GM18526 (cell line): ENCODE measurements around the gene AK8.

Source experiments
- POLR2A ChIP-seq: IDR thresholded peaks from 3 replicates; pipeline ENCODE4 v1.6.1; 2011; ENCODE audit not compliant: insufficient read length; ENCODE audit errors: extremely low read depth

AK8 gene

GRCh38 chr9:132878695-132879456 lies 792 bp upstream of the AK8 start, which contains the start of gene SPACA9:
SPACA9 (plus strand) TSS chr9:132878898; CDS start chr9:132883948, 5,050 bp downstream.
- TF ChIP-seq POLR2A = no peak

GRCh38 chr9:132877458-132877823 lies 643 bp downstream of the AK8 start:
- TF ChIP-seq POLR2A = no peak

GRCh38 chr9:132876849-132877248 lies 1.2 kb downstream of the AK8 start:
- TF ChIP-seq POLR2A = no peak

GRCh38 chr9:132875159-132875558 lies 2.9 kb downstream of the AK8 start:
- TF ChIP-seq POLR2A = no peak

- no peak for TF ChIP-seq POLR2A
Observed at GRCh38 chr9:132873403-132873802, 4.7 kb downstream of the AK8 start.

GRCh38 chr9:132869266-132869665 lies 8.8 kb downstream of the AK8 start:
- TF ChIP-seq POLR2A = no peak

GRCh38 chr9:132866898-132867297 lies 11.2 kb downstream of the AK8 start:
- TF ChIP-seq POLR2A = no peak

- no peak for TF ChIP-seq POLR2A
Observed at GRCh38 chr9:132864691-132865090, 13.4 kb downstream of the AK8 start.

GRCh38 chr9:132864277-132864676 lies 13.8 kb downstream of the AK8 start:
- TF ChIP-seq POLR2A = no peak

- no peak for TF ChIP-seq POLR2A
Observed at GRCh38 chr9:132863096-132863495, 15.0 kb downstream of the AK8 start.

- no peak for TF ChIP-seq POLR2A
Observed at GRCh38 chr9:132862533-132862932, 15.6 kb downstream of the AK8 start.

- no peak for TF ChIP-seq POLR2A
Observed at GRCh38 chr9:132861666-132862065, 16.4 kb downstream of the AK8 start.

- no peak for TF ChIP-seq POLR2A
Observed at GRCh38 chr9:132858751-132859150, 19.3 kb downstream of the AK8 start.

- no peak for TF ChIP-seq POLR2A
Observed at GRCh38 chr9:132857616-132858342, 20.3 kb downstream of the AK8 start.

GRCh38 chr9:132857031-132857430 lies 21.1 kb downstream of the AK8 start:
- TF ChIP-seq POLR2A = no peak

GRCh38 chr9:132855904-132856303 lies 22.2 kb downstream of the AK8 start:
- no peak for TF ChIP-seq POLR2A

- TF ChIP-seq POLR2A = no peak
Observed at GRCh38 chr9:132854832-132855231, 23.3 kb downstream of the AK8 start.

GRCh38 chr9:132853482-132853881 lies 24.6 kb downstream of the AK8 start:
- no peak for TF ChIP-seq POLR2A
